Breast epithelium (tissue), 4 donors: ENCODE data around the gene NOL8. TPM values are rescaled to one million over a fixed set of nuclear protein-coding genes. Genes with fewer than 3 reads are reported as not detected.

Experiments
- DNase-seq, 2 donors: peaks; one replicate each; pipeline ENCODE4 v3.0.0-alpha.2; 2019; ENCODE audit warnings: low spot score in 2 of 2
- H3K27ac ChIP-seq, 2 donors: fragments of 200-600 bp; sonication (generic) in 1 of 2; one replicate each; pipeline ENCODE4 v1.5.1; 2016 to 2019; ENCODE audit warnings: mild to moderate bottlenecking in 1 of 2
- H3K27me3 ChIP-seq, 2 donors: fragments of 200-600 bp; sonication (generic) in 1 of 2; one replicate each; pipeline versions ENCODE4 v1.5.1 to v1.6.0; 2017 to 2019; ENCODE audit warnings: control low read depth in 1 of 2, mild to moderate bottlenecking in 1 of 2
- H3K36me3 ChIP-seq: fragments of 200-600 bp; one replicate; pipeline ENCODE4 v1.5.1; 2019
- H3K4me1 ChIP-seq, 2 donors: fragments of 200-600 bp; sonication (generic); one replicate each; pipeline ENCODE4 v1.5.1; 2016 to 2019; ENCODE audit warnings: control low read depth in 1 of 2
- H3K4me3 ChIP-seq, 3 donors: fragments of 200-600 bp; sonication (generic); 1 replicate in 2 of 3; 2 replicates in 1 of 3; pipeline ENCODE4 v1.5.1; 2016 to 2019; ENCODE audit warnings: mild to moderate bottlenecking in 3 of 3, moderate library complexity in 2 of 3
- H3K9me3 ChIP-seq, 2 donors: fragments of 200-600 bp; sonication (generic) in 1 of 2; one replicate each; pipeline ENCODE4 v1.5.1; 2016 to 2019; ENCODE audit warnings: control low read depth in 1 of 2
- CTCF ChIP-seq, 3 donors: fragments of 450-650 bp; IDR thresholded peaks; one replicate each; pipeline ENCODE4 v1.5.1; 2016 to 2017; ENCODE audit warnings: antibody characterized with exemption in 3 of 3, mild to moderate bottlenecking in 3 of 3, moderate library complexity in 3 of 3
- POLR2A ChIP-seq: fragments of 450-650 bp; IDR thresholded peaks from one replicate; pipeline ENCODE4 v1.6.1; 2016; ENCODE audit warnings: antibody characterized with exemption, mild to moderate bottlenecking, moderate library complexity
- POLR2AphosphoS5 ChIP-seq, 3 donors: sonication (generic); formaldehyde crosslinking; IDR thresholded peaks; one replicate each; pipeline ENCODE4 v1.6.1; 2017; ENCODE audit warnings: antibody characterized with exemption in 3 of 3
- intact Hi-C: fragments of 100-400 bp; cut with DNase I; formaldehyde crosslinking; loops from one replicate; pipeline ENCODE4 v1.15.1; 2023; ENCODE audit warnings: low total_unique reads
- total RNA-seq, 3 donors: library from RNA; depleted of rRNA; stranded (reverse); fragments of >200 nt; gene quantifications; one replicate each; pipeline ENCODE4 v1.1.0, GENCODE V29; 2016

Gene NOL8
- total RNA-seq, 3 donors from 2014 or later: 31.2 to 66.6 (median 49.8) TPM

DNA sequence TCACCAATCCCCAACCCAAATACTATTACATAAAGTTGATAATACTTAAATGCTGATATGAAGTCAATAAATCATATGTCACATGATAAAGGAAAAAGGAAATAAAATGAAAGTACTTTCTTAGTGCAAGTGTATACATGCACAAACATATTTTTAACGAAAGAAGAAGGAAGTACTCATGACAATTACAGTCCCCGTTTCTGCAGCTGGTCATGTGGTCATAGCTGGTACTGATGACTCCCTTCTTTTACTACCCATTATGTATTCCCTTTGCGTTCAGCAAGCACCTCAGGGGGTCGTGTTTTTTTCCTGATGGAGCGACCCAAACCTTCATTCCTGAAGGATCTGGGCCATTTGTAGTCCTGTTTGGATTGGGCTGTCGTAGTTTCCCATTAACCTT, 27.9 kb upstream of the NOL8 start:
- Histone ChIP-seq H3K4me3 (no peak overlapping the region), H3K4me1 (no peaks in the 10 kb centered on the region), H3K36me3 (no peaks in the 10 kb centered on the region), H3K27ac (no peak overlapping the region), H3K9me3 (peaks cover 6 to 28% of the 10 kb centered on the region in 2 donors), H3K27me3 (no peaks in the 10 kb centered on the region)
- intact Hi-C loops: no loop called here
- no peak for DNase-seq
- TF ChIP-seq POLR2A (no peak), POLR2AphosphoS5 (IDR thresholded peaks at IDR 0.05) (no peak), CTCF (IDR thresholded peaks at IDR 0.05) (no peak)

- no peaks in the 10 kb centered on the region for H3K27me3 ChIP-seq
- TF ChIP-seq POLR2AphosphoS5 (IDR thresholded peaks at IDR 0.05): no peak
- TF ChIP-seq CTCF (IDR thresholded peaks at IDR 0.05): no peak
- no peak for TF ChIP-seq POLR2A
- H3K9me3 ChIP-seq: peaks cover 6 to 11% of the 10 kb centered on the region in 2 donors
- no peaks in the 10 kb centered on the region for H3K4me1 ChIP-seq
- no peak overlapping the region for H3K4me3 ChIP-seq
- no peaks in the 10 kb centered on the region for H3K36me3 ChIP-seq
- peak overlapping the region; percentile 54 to 78 for H3K27ac ChIP-seq
- intact Hi-C loops: no loop called here
- DNase-seq: no peak
Measured at GRCh38 chr9:92350740-92351133, 25.6 kb upstream of the NOL8 start.

DNA sequence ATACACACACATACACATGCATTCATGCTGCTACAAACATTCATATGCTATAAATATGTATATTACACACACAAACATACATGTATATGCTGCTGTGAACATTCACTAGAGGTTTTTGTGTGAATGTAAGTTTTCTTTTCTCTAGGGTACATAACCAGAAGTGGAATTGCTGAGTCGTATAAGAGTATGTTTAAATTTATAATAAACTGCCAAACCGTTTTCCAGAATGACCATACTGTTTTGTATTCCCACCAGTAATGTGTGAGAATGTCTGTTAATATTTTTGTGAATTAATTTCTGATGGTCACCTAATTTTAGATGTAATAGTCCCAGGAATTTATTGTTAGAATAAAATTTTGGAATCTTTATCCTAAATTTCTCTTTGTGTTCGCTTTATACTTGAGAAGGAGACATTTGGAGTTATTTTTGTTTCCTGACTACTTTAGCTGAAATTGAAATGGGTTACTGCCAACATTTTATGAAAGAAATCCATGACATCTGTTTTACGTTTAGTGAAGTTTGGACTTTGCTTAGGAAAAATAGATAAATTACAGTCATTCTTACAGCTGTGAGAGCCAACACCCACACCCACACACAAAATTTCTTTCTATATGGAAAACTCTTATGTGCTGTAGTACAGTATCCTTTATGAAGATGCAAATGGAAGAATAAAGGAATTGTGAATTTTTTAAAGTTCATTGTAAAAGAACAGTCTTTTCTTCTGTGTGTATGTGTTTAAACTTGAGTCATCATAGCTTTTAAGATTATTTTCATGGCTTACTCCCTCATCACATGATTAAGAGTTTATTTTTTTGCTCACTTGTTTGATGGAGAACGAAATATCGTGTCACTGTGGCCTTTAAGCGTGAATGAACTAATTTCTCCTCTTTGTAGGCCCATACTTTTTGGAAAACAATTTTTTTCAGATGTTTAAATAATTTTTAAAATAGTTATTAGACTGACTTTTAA, 24.9 kb upstream of the NOL8 start:
- H3K9me3 ChIP-seq: peaks cover 4% of the 10 kb centered on the region in 2 donors
- intact Hi-C loops: no loop called here
- H3K36me3 ChIP-seq: no peaks in the 10 kb centered on the region
- peak overlapping the region; percentile 67 to 78 for H3K27ac ChIP-seq
- TF ChIP-seq POLR2A: no peak
- no peak for TF ChIP-seq POLR2AphosphoS5 (IDR thresholded peaks at IDR 0.05)
- TF ChIP-seq CTCF (IDR thresholded peaks at IDR 0.05): no peak
- H3K27me3 ChIP-seq: no peaks in the 10 kb centered on the region
- H3K4me1 ChIP-seq: no peaks in the 10 kb centered on the region
- DNase-seq: no peak
- H3K4me3 ChIP-seq: no peak overlapping the region

DNA sequence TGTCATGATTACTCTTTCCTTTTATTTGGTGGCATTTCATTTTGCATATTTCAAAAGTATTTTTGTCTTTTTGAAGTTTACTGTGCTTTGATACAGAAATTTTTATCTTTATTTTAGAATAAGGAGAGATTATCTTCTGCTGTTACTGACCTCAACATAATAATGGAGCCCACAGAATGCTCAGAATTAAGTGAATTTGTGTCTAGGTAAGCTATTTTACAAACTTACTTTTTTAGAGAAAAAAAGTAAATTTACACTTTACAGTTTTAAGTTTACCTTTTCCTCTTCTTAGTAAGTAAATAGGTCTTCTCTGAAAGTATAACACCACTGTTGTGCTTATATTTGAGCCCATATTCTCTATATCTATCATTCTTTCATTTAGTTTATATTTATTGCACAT, 20.4 kb upstream of the NOL8 start:
- no peaks in the 10 kb centered on the region for H3K9me3 ChIP-seq
- no peak overlapping the region for H3K27ac ChIP-seq
- intact Hi-C loops: no loop called here
- H3K4me3 ChIP-seq: no peak overlapping the region
- no peak for DNase-seq
- no peaks in the 10 kb centered on the region for H3K27me3 ChIP-seq
- H3K36me3 ChIP-seq: no peaks in the 10 kb centered on the region
- no peak for TF ChIP-seq CTCF (IDR thresholded peaks at IDR 0.05)
- H3K4me1 ChIP-seq: no peaks in the 10 kb centered on the region

DNA sequence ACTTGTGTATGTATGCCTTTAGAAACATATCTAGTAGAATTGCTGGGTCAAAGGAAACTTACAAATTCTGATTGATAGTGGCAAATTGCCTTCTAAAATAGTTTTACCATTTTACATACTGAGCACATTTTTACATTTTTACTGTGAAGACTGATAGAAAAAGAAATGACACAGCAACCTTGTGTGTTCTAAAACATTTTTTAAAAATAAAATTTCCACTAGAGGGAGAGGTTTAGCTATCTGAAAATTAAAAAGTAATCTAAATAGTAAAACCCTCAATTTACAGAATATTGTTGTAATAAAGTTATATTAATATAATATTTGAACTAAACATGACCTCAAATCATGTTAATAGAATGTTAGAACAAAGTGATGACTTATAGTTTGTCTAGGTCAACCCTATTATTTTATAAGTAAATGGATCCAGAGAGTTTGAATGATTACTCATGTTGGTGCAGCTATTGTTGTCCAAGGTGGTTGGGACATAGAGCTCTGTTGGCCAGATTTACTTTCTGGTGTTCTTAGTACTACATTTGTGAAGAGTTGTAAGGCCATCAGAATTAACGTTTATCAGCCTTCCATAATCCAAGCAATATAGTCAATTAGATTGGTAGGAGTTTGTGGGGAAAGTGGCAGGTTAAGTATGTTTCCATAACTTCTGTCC, 17.8 kb upstream of the NOL8 start:
- DNase-seq: no peak
- H3K27ac ChIP-seq: peak overlapping the region in 1 of 2 donors; percentile 3
- no peaks in the 10 kb centered on the region for H3K9me3 ChIP-seq
- H3K4me3 ChIP-seq: no peak overlapping the region
- no peaks in the 10 kb centered on the region for H3K27me3 ChIP-seq
- intact Hi-C loops: no loop called here
- TF ChIP-seq CTCF (IDR thresholded peaks at IDR 0.05) (peak in 1 of 3 donors; percentile 29), POLR2A (no peak)
- H3K4me1 ChIP-seq: no peaks in the 10 kb centered on the region
- no peaks in the 10 kb centered on the region for H3K36me3 ChIP-seq
